ENCODE data around the gene DENND6B. TPM values are rescaled to one million over a fixed set of nuclear protein-coding genes. Genes with fewer than 3 reads are reported as not detected.

DENND6B gene
- total and polyA plus RNA-seq, 2 experiments from 2014 or later = 0.71 to 1.3 TPM

DNA sequence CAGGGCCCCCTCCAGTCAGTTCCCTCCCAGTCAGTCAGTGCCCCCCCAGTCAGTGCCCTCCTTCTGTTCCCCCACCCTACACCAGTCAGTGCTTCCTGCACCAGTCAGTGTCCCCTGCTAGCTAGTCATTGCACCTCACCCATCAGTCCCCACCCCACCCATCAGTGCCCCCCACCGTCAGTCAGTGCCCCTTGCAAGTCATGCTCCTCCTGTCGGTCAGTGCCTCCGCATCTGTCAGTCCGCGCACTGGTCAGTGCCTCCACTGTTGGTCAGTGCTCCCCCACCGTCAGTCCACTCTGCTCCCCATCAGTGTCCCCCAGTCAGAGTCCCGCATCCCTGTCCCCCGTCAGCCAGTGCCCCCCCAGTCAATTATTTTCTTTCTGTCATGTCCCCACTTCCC lies 19.7 kb upstream of the DENND6B start:
- H3K4me1 Mint-ChIP-seq = peaks cover under 1% of the 10 kb centered on the region; the same call in 1 of the 3 replicates
- H3F3A ChIP-seq (replicated peaks; ENCODE audit: low read depth) = peaks cover under 1% of the 10 kb centered on the region; the same call in 1 of the 2 replicates
- DNase-seq (ENCODE audit: low spot score) (no peak), ATAC-seq (no peak)
- H3K27me3 Mint-ChIP-seq (ENCODE audit: insufficient read depth, low read depth, poor library complexity) = peaks cover under 1% of the 10 kb centered on the region
- no peaks in the 10 kb centered on the region for H3K4me1 ChIP-seq (ENCODE audit: insufficient read depth)
- H3K4me3 Mint-ChIP-seq = no peak overlapping the region; the same call in 2 of the 3 replicates
- H3K9me2 ChIP-seq (ENCODE audit: insufficient read depth) = no peaks in the 10 kb centered on the region
- TF ChIP-seq JUNB (IDR thresholded peaks at IDR 0.05; ENCODE audit: unreplicated experiment) (no peak), CREB1 (CRISPR knock-in tag; IDR thresholded peaks at IDR 0.05; ENCODE audit: low read depth) (no peak), CTCF (conservative IDR thresholded peaks at IDR 0.05; ENCODE audit: low read depth in 2 of 2) (no peak), ZNF114 (CRISPR knock-in tag; IDR thresholded peaks at IDR 0.05) (no peak), STAT1 (IDR thresholded peaks at IDR 0.05; ENCODE audit: unreplicated experiment) (no peak), ZNF331 (CRISPR knock-in tag; IDR thresholded peaks at IDR 0.05; ENCODE audit: low read depth) (no peak), EZH2 (IDR thresholded peaks at IDR 0.05; ENCODE audit: low read depth, unreplicated experiment) (no peak), POLR2AphosphoS5 (IDR thresholded peaks at IDR 0.05; ENCODE audit: low read depth) (no peak)
- TF ChIP-seq, protein P1, sequence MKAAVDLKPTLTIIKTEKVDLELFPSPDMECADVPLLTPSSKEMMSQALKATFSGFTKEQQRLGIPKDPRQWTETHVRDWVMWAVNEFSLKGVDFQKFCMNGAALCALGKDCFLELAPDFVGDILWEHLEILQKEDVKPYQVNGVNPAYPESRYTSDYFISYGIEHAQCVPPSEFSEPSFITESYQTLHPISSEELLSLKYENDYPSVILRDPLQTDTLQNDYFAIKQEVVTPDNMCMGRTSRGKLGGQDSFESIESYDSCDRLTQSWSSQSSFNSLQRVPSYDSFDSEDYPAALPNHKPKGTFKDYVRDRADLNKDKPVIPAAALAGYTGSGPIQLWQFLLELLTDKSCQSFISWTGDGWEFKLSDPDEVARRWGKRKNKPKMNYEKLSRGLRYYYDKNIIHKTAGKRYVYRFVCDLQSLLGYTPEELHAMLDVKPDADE (IDR thresholded peaks at IDR 0.05) = no peak
- TF ChIP-seq, protein P2, sequence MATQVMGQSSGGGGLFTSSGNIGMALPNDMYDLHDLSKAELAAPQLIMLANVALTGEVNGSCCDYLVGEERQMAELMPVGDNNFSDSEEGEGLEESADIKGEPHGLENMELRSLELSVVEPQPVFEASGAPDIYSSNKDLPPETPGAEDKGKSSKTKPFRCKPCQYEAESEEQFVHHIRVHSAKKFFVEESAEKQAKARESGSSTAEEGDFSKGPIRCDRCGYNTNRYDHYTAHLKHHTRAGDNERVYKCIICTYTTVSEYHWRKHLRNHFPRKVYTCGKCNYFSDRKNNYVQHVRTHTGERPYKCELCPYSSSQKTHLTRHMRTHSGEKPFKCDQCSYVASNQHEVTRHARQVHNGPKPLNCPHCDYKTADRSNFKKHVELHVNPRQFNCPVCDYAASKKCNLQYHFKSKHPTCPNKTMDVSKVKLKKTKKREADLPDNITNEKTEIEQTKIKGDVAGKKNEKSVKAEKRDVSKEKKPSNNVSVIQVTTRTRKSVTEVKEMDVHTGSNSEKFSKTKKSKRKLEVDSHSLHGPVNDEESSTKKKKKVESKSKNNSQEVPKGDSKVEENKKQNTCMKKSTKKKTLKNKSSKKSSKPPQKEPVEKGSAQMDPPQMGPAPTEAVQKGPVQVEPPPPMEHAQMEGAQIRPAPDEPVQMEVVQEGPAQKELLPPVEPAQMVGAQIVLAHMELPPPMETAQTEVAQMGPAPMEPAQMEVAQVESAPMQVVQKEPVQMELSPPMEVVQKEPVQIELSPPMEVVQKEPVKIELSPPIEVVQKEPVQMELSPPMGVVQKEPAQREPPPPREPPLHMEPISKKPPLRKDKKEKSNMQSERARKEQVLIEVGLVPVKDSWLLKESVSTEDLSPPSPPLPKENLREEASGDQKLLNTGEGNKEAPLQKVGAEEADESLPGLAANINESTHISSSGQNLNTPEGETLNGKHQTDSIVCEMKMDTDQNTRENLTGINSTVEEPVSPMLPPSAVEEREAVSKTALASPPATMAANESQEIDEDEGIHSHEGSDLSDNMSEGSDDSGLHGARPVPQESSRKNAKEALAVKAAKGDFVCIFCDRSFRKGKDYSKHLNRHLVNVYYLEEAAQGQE (IDR thresholded peaks at IDR 0.05; ENCODE audit: unreplicated experiment) = no peak
- peaks cover 37% of the 10 kb centered on the region for H3K79me2 ChIP-seq (replicated peaks; ENCODE audit: insufficient read depth)
- H3K27me3 ChIP-seq (ENCODE audit: insufficient read depth) = no peaks in the 10 kb centered on the region
- no peaks in the 10 kb centered on the region; the same call in 1 of the 3 replicates for H3K36me3 Mint-ChIP-seq (ENCODE audit: low read depth)
- H3K27ac ChIP-seq (ENCODE audit: low read depth) = no peak overlapping the region
- H3K27ac Mint-ChIP-seq = no peak overlapping the region
- H3K36me3 ChIP-seq (ENCODE audit: insufficient read depth) = no peaks in the 10 kb centered on the region
- no peak overlapping the region for H3K4me2 ChIP-seq
- no peaks in the 10 kb centered on the region for H3K9me3 Mint-ChIP-seq
- H2AFZ ChIP-seq = no peak overlapping the region
- no peak overlapping the region for H3K4me3 ChIP-seq
- peaks cover 18% of the 10 kb centered on the region for H4K20me1 ChIP-seq (replicated peaks; ENCODE audit: insufficient read depth)

Measured in GM23338 (cell line).